NOMO-1 treated with DMSO at 0.1 percent for 48 hours (cell line): ENCODE results near the gene TSPAN13.
"Not testable (repeated sequence)": the region's sequence is repeated elsewhere in the genome, so short reads cannot be mapped to it uniquely, and the experiment has no call there.

Experiments used
- DNase-seq: peaks from one replicate; lab custom pipeline; 2025; ENCODE audit not compliant: unreplicated experiment; lab: John Stamatoyannopoulos, UW

The TSPAN13 gene

GRCh38 chr7:16740623-16740953 is 13.0 kb upstream of the TSPAN13 start:
- no peak for DNase-seq

DNA sequence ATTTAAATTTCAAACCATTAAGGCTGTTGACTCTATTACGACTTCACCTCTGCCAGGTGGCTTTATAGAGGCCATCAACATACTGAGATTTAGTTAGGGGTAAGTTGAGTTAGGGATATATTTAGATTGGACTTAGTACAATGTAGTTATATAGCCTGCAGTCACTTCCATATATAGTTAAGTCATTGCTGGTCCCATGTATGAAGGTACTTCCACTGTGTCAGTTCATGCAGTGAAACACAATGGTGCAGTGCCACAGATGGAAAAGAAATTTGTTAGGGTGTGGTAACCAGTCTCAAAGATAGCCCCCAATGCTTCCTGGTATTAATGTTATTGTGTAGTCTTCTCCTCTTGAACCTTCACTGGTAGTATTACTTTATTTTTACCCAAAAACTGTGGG is 12.6 kb upstream of the TSPAN13 start:
- DNase-seq: no peak

- DNase-seq: no peak
Measured at GRCh38 chr7:16741676-16742075, 11.9 kb upstream of the TSPAN13 start.

DNA sequence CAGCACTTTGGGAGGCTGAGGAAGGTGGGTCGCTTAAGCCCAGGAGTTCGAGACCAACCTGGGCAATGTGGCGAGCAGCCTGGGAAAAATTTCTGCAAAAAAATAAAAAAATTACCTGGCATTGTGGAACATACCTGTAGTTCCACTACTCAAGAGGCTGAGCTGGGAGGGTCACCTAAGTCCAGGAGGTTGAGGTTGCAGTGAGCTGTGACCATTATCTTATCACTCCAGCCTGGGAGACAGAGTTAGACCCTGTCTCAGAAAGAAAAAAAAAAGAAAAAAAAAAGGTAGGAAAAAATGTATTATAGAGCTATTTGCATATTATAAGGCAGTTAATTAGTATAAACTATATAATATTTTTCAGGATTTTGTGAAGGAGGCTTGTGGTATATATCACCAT is 11.0 kb upstream of the TSPAN13 start:
- DNase-seq: no peak

DNA sequence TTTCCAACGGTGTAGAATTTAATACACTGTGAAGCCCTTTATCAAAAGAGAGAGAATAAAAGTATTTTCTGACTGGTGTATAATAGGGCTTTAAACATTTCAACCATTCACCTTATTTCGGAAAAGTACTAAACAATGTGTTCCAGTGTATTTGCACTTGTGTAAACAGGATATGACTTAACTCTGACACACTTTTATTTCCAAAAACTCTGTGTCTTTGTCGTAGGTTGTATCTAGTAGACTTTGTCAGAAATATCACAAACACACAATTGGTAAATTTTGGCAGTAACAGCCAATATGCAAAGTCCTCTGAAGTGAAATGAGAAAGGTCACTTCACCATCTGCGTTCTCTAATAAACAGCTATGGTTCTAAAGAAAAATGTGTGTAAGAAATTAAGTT is 10.3 kb upstream of the TSPAN13 start:
- DNase-seq: no peak

GRCh38 chr7:16744518-16745250 is 8.9 kb upstream of the TSPAN13 start:
- peak; percentile 38 for DNase-seq

DNA sequence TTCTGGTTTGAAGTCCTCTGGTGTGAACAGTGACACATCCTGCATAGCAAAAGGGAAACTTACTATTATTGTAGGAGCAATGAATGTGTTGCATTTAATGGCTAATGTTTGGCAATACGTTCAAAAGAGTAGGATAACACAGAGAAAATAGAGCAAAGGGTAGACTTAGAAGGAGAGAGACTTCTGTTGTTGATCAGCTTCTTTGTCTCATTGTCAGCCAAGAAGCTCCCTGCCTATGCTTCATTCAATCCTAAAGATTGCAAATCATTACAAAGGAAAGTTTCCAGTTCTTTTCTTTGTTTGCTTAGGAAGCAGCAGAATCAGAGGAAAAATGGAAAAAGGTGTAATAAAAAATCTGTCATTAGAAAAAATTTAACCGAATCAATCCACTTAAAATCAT is 7.9 kb upstream of the TSPAN13 start:
- no peak for DNase-seq

DNA sequence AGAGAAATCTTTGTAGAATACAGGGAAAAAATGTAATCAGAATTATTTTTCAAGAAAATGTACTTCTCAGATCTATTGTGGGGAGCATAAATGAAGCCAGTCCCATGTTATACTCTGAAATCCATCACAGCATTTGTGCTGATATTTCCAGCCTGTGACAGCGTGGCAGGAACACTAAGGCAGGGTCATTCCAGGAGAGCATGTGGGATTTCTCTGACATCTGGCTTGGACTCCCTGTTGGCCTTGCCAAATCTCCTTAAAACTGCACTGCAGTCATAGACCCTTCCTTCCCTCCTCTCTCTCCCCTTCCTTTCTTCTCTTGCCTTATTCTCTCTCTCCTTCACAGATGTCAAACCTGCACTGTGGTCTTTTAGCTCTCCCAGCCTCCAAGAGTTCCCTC is 6.5 kb upstream of the TSPAN13 start:
- DNase-seq: no peak

DNA sequence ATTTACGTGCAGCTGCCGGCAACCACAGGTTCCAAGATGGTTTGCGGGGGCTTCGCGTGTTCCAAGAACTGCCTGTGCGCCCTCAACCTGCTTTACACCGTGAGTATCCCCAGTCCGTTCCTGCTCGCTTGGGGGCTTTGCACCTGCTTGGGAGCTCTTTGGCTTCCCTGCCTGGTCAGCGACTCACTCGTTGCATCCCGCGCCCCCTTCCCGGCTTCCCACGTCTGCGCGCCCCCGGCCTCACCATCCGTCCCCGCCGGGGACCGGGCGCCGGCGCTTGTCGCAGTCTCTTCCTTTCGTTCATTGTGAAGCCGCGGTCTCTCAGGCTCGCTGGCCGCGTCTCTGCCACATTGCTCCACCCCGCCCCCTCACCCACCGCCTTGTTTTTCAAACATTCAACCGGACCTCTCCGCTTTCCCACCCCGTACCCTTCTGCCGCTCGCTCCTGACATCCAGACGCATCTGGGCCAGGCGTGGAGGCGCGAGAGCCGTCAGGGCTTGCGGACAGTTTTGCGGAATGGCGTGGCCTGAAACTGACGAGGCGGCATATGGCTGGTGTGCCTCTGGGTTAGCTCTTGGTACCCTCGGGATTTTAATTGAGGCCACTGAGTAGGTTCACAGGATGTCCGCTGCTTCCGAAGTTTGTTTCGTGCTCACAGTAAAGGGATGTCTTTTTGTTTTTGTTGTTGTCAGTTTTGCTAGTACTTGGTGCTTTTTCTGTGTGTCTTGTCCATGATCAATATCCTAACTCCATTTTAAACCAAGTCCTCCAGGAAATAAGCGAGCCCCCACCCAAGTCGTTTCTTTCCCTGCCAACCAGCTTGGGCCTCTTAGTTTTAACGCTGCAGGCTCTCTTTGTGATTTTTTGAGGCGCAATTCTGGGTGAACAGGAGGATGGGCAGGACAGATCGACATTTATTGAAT is 639 bp downstream of the TSPAN13 start:
- no peak for DNase-seq

GRCh38 chr7:16754856-16755317 is 1.3 kb downstream of the TSPAN13 start:
- DNase-seq: no peak

GRCh38 chr7:16755397-16755796 is 1.8 kb downstream of the TSPAN13 start:
- no peak for DNase-seq

- DNase-seq: no peak
Measured at GRCh38 chr7:16758036-16758435, 4.5 kb downstream of the TSPAN13 start.

DNA sequence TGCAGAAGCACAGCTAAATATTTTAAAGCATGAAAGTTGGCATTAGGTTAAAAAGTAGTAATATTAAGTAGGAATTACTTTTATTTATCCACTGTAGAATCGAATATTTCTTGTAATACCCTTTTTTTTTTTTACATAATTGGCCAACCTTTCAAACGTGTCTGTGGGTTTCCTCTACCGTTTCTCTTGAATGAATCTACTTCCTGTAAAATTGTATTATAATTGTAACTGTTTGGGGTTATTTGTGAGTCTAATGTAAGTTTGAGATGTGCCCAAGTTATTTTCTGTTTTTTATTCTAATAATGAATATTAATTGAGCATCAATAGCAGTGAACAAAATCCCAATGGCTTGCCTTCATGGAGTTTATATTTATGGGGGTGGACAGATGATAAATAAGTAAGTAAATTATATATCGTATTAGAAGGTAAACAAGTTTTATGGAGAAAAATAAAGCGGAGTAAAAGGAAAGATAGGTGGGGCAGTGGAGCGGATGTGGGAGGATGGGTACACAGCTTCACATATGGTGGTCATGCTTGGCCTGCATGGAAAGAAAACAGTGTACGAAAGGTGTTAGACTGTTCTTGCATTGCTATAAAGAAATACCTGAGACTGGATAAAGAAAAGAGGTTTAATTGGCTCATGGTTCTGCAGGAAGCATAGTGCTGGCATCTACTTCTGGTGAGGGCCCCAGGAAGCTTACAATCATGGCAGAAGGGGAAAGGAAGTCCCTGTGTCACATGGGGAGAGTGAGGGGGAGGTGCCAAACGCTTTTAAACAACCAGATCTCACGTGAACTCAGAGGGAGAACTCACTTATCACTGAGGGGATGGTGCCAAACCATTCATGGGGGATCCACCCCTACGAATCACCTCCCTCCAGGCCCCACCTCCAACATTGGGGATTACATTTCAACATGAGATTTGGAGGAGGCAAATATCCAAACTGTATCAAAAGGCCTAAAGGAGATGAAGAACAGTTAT is 5.4 kb downstream of the TSPAN13 start:
- DNase-seq: no peak

- DNase-seq: no peak
Measured at GRCh38 chr7:16759840-16760239, 6.3 kb downstream of the TSPAN13 start.

GRCh38 chr7:16762177-16762576 is 8.6 kb downstream of the TSPAN13 start:
- no peak for DNase-seq

DNA sequence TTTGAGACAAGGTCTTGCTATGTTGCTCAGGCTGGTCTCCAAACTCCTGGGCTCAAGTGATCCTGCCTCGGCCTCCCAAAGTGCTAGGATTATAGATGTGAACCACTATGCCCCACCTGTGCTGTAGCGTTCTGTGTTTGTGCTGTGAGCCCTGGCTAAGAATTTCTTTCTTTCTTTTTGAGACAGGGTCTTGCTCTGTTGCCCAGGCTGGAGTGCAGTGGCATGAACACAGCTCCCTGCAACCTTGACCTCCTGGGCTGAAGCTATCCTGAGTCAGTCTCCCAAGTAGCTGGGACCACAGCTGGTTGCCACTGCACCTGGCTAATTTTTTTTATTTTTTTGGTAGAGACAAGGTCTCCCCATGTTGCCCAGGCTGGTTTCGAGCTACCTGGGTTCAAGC is 11.4 kb downstream of the TSPAN13 start:
- no peak for DNase-seq

- DNase-seq: no peak
Measured at GRCh38 chr7:16765436-16765859, 11.9 kb downstream of the TSPAN13 start.

- not testable (repeated sequence) for DNase-seq
Measured at GRCh38 chr7:16769994-16770393, 16.4 kb downstream of the TSPAN13 start.

DNA sequence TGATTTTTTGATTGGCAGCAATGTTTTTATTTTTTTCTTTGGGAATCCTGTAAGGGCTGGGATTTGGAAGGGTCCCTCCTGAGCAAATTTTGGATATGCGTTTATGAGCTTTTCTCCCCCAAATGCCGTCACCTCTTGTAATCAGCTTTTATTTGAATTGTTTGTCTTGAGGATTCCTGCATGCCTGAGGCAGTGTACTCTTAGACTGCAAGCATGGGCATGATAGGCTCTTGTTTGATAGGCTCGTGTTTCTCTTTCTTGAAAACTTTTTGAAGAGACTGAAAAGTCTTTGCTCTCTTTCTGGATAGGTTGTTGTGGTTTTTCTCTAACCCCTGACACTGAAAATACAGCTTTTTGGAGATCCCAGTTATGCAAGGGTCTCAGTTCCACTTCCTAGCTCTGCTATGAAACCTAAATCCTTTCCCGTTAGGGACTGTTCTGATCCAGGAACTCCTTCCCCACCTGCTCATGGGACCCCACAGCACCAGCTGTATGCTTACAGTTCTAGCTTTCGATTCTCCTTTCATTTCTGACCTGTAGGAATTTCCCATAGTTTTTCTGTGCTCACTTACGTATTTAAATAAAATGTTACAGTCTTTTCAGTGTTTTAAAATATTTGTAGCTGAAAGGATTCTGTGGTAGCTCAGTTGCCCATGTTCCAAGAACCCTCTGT is 17.2 kb downstream of the TSPAN13 start:
- no peak for DNase-seq

GRCh38 chr7:16773326-16773725 is 19.8 kb downstream of the TSPAN13 start:
- no peak for DNase-seq

GRCh38 chr7:16773884-16774283 is 20.3 kb downstream of the TSPAN13 start:
- no peak for DNase-seq
